Stomach (tissue), 9 donors: ENCODE measurements around the gene LGI1. TPM values are rescaled to one million over a fixed set of nuclear protein-coding genes. Genes with fewer than 3 reads are reported as not detected.

ENCODE experiments used
- DNase-seq, 2 donors: peaks; one replicate each; pipeline versions ENCODE4 v3.0.0 to v3.0.0-alpha.2; 2013 to 2019
- H3K27ac ChIP-seq, 5 donors: fragments of 200-600 bp in 4 of 5; sonication (generic) in 4 of 5; one replicate each; pipeline ENCODE4 v1.5.1; 2013 to 2019; ENCODE audit warnings: mild to moderate bottlenecking in 1 of 5, moderate library complexity in 1 of 5
- H3K27me3 ChIP-seq, 3 donors: fragments of 200-600 bp; sonication (generic); one replicate each; pipeline ENCODE4 v1.5.1; 2017 to 2019; ENCODE audit warnings: mixed run types in 1 of 3
- H3K36me3 ChIP-seq, 4 donors: fragments of 200-600 bp; sonication (generic); 1 replicate in 3 of 4; 2 replicates in 1 of 4; pipeline ENCODE4 v1.5.1; 2016 to 2019
- H3K4me1 ChIP-seq, 4 donors: fragments of 200-600 bp; sonication (generic); one replicate each; pipeline ENCODE4 v1.5.1; 2016 to 2019
- H3K4me3 ChIP-seq, 4 donors: fragments of 200-600 bp; sonication (generic) in 3 of 4; one replicate each; pipeline ENCODE4 v1.5.1; 2016 to 2019; ENCODE audit warnings: mild to moderate bottlenecking in 1 of 4
- H3K9me3 ChIP-seq, 4 donors: fragments of 200-600 bp; sonication (generic); one replicate each; pipeline ENCODE4 v1.5.1; 2016 to 2019
- EP300 ChIP-seq: sonication (generic); formaldehyde crosslinking; IDR thresholded peaks from one replicate; pipeline ENCODE4 v1.6.1; 2017; ENCODE audit warnings: antibody characterized with exemption
- POLR2A ChIP-seq, 4 donors: fragments of 450-650 bp; IDR thresholded peaks; one replicate each; pipeline ENCODE4 v1.6.1; 2016; ENCODE audit warnings: antibody characterized with exemption in 4 of 4, control low read depth in 2 of 4, mild to moderate bottlenecking in 1 of 4, moderate library complexity in 1 of 4
- POLR2AphosphoS5 ChIP-seq, 3 donors: sonication (generic); formaldehyde crosslinking; IDR thresholded peaks; one replicate each; pipeline ENCODE4 v1.6.1; 2016; ENCODE audit warnings: antibody characterized with exemption in 3 of 3
- WGBS, 5 donors: extraction: QIAGEN DNeasy Blood & Tissue Kit in 3 of 5; methylation state at CpG; one replicate each; pipeline versions ENCODE4 v1.1.5 to v1.1.7; 2013 to 2018; 5-methylcytosine and 5-hydroxymethylcytosine counted together
- intact Hi-C: fragments of 100-400 bp; cut with DNase I; formaldehyde crosslinking; loops from one replicate; pipeline ENCODE4 v1.15.1; 2023; ENCODE audit warnings: low total_unique reads
- polyA plus RNA-seq, 3 donors: library from polyadenylated mRNA; stranded (reverse); fragments of 200-250 nt; gene quantifications; one replicate each; pipeline ENCODE4 v1.2.3, GENCODE V29; 2013
- total RNA-seq, 5 donors: library from RNA; depleted of rRNA; stranded (reverse); fragments of >200 nt; gene quantifications; one replicate each; pipeline versions ENCODE4 v1.1.0 to v1.2.3, GENCODE V29; 2014 to 2016
- TF ChIP-seq, protein P1 (sequence below), 7 experiments: fragments of 450-650 bp in 4 of 7; fragments of 200-600 bp in 3 of 7; sonication (generic) in 3 of 7; IDR thresholded peaks; one replicate each; pipeline ENCODE4 v1.5.1; 2016 to 2019; ENCODE audit warnings: antibody characterized with exemption in 7 of 7, control low read depth in 2 of 7, mild to moderate bottlenecking in 1 of 7
- donor health status: healthy with polysubstance abuse.
- donor health status: Bipolar disorder and iron deficiency.
- donor health status: healthy.

Gene LGI1
- total and polyA plus RNA-seq, 8 donors, result 0.12 to 7.2 (median 1.6) TPM; not detected in 2

GRCh38 chr10:93806903-93807302 is 49.2 kb downstream of the LGI1 start:
- H3K4me3 ChIP-seq, result no peak overlapping the region
- no peak for DNase-seq
- peaks cover 0 to 16% (median 0%) of the 10 kb centered on the region in 3 donors for H3K27me3 ChIP-seq
- H3K4me1 ChIP-seq, result no peaks in the 10 kb centered on the region
- 21 to 37% (median 35%) methylated on average over 2 of the region's 2 CpGs for WGBS, 5 donors
- TF ChIP-seq POLR2AphosphoS5 (IDR thresholded peaks at IDR 0.05) (no peak), POLR2A (IDR thresholded peaks at IDR 0.05) (no peak), EP300 (no peak)
- TF ChIP-seq, protein P1, sequence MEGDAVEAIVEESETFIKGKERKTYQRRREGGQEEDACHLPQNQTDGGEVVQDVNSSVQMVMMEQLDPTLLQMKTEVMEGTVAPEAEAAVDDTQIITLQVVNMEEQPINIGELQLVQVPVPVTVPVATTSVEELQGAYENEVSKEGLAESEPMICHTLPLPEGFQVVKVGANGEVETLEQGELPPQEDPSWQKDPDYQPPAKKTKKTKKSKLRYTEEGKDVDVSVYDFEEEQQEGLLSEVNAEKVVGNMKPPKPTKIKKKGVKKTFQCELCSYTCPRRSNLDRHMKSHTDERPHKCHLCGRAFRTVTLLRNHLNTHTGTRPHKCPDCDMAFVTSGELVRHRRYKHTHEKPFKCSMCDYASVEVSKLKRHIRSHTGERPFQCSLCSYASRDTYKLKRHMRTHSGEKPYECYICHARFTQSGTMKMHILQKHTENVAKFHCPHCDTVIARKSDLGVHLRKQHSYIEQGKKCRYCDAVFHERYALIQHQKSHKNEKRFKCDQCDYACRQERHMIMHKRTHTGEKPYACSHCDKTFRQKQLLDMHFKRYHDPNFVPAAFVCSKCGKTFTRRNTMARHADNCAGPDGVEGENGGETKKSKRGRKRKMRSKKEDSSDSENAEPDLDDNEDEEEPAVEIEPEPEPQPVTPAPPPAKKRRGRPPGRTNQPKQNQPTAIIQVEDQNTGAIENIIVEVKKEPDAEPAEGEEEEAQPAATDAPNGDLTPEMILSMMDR (IDR thresholded peaks at IDR 0.05), result no peak
- intact Hi-C loops, result no loop called here
- H3K36me3 ChIP-seq, result no peaks in the 10 kb centered on the region
- H3K9me3 ChIP-seq, result no peaks in the 10 kb centered on the region
- H3K27ac ChIP-seq, result no peak overlapping the region

DNA sequence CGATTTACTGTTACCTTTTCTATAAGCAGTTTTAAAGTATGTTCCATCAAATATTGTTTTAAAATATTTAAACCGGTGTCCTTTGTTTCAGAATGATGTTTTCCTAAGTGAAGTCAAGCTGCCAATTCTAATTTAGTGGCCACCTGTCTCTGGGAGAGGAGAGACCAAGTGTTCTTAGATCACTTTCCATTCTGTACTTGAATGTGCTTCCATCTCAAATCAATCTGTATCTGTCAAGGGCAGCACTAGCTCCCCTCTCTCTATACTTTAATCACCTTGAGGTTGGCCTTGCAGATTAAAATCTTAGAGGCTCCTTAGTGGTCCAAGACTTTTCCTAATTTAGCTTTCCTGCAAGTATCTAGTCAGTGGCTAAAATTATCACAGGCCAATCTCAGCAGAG is 49.6 kb downstream of the LGI1 start:
- intact Hi-C loops, result no loop called here
- no peak for DNase-seq
- no peaks in the 10 kb centered on the region for H3K4me1 ChIP-seq
- H3K27ac ChIP-seq, result no peak overlapping the region
- 90 to 96% (median 93%) methylated on average over 2 of the region's 2 CpGs for WGBS, 5 donors
- H3K36me3 ChIP-seq, result no peaks in the 10 kb centered on the region
- no peaks in the 10 kb centered on the region for H3K9me3 ChIP-seq
- no peak overlapping the region for H3K4me3 ChIP-seq
- TF ChIP-seq, protein P1 (IDR thresholded peaks at IDR 0.05), result no peak
- no peak for TF ChIP-seq POLR2AphosphoS5 (IDR thresholded peaks at IDR 0.05)
- TF ChIP-seq EP300, result no peak
- no peak for TF ChIP-seq POLR2A (IDR thresholded peaks at IDR 0.05)
- H3K27me3 ChIP-seq, result peaks cover 0 to 12% (median 0%) of the 10 kb centered on the region in 3 donors

- no peak for DNase-seq
- intact Hi-C loops, result no loop called here
- Histone ChIP-seq H3K4me3 (no peak overlapping the region), H3K27ac (no peak overlapping the region), H3K27me3 (peaks cover 0 to 22% (median 3%) of the 10 kb centered on the region in 3 donors), H3K36me3 (no peaks in the 10 kb centered on the region), H3K4me1 (peaks cover 0 to 11% (median 5%) of the 10 kb centered on the region in 4 donors), H3K9me3 (no peaks in the 10 kb centered on the region)
- WGBS, 5 donors, result 62 to 73% (median 66%) methylated on average over 1 of the region's 1 CpG; no CpG with 5 or more reads in 1 of the 5 donors
- no peak for TF ChIP-seq POLR2A (IDR thresholded peaks at IDR 0.05)
- TF ChIP-seq, protein P1 (IDR thresholded peaks at IDR 0.05), result no peak
- TF ChIP-seq EP300, result no peak
- TF ChIP-seq POLR2AphosphoS5 (IDR thresholded peaks at IDR 0.05), result no peak
Measured at GRCh38 chr10:93812659-93813338, 55.1 kb downstream of the LGI1 start.

- H3K9me3 ChIP-seq, result no peaks in the 10 kb centered on the region
- H3K27ac ChIP-seq, result no peak overlapping the region
- H3K27me3 ChIP-seq, result peaks cover 0 to 27% (median 3%) of the 10 kb centered on the region in 3 donors
- no peaks in the 10 kb centered on the region for H3K36me3 ChIP-seq
- TF ChIP-seq, protein P1 (IDR thresholded peaks at IDR 0.05), result peak in 4 of 7 experiments; percentile 28 to 52 (median 35)
- no peak for TF ChIP-seq EP300
- TF ChIP-seq POLR2AphosphoS5 (IDR thresholded peaks at IDR 0.05), result no peak
- no peak for TF ChIP-seq POLR2A (IDR thresholded peaks at IDR 0.05)
- H3K4me1 ChIP-seq, result peaks cover 0 to 11% (median 5%) of the 10 kb centered on the region in 4 donors
- DNase-seq, result peak; percentile 59 to 79
- H3K4me3 ChIP-seq, result no peak overlapping the region
- 52 to 60% (median 57%) methylated on average over 8 of the region's 8 CpGs for WGBS, 5 donors
- intact Hi-C loops, result no loop called here
Measured at GRCh38 chr10:93813507-93814465, 56.0 kb downstream of the LGI1 start.
